ENCODE measurements around the gene NRL.

GRCh38 chr14:24133735-24134134 lies 19.0 kb upstream of the NRL start:
- TF ChIP-seq CTCF (IDR thresholded peaks at IDR 0.05; ENCODE audit: extremely low read depth in 1 of 2, insufficient read depth in 1 of 2, low read depth in 1 of 2, low read length in 2 of 2) (no peak), JUN (IDR thresholded peaks at IDR 0.05; ENCODE audit: borderline replicate concordance, insufficient read depth, insufficient read length, low read depth) (no peak), POLR2A (IDR thresholded peaks at IDR 0.05; ENCODE audit: low read depth, low read length) (no peak)
- TF ChIP-seq, protein P1, sequence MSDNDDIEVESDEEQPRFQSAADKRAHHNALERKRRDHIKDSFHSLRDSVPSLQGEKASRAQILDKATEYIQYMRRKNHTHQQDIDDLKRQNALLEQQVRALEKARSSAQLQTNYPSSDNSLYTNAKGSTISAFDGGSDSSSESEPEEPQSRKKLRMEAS (IDR thresholded peaks at IDR 0.05; ENCODE audit: insufficient read depth, insufficient read length) = no peak

Data from endothelial cell of umbilical vein (primary cell).